Activated CD4-positive, alpha-beta T cell treated with anti-CD3 and anti-CD28 coated beads, Interleukin-2, amount 50 U/mL, for 48 hours (primary cell): Measurements from ENCODE around the gene KRTAP1-1.
"Not testable (repeated sequence)": the region's sequence is repeated elsewhere in the genome, so short reads cannot be mapped to it uniquely, and the experiment has no call there.

Source experiments
- DNase-seq, 2 experiments: peaks; one replicate each; pipeline ENCODE4 v3.0.0-alpha.2; 2020

KRTAP1-1 gene, protein sequence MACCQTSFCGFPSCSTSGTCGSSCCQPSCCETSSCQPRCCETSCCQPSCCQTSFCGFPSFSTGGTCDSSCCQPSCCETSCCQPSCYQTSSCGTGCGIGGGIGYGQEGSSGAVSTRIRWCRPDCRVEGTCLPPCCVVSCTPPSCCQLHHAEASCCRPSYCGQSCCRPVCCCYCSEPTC

DNA sequence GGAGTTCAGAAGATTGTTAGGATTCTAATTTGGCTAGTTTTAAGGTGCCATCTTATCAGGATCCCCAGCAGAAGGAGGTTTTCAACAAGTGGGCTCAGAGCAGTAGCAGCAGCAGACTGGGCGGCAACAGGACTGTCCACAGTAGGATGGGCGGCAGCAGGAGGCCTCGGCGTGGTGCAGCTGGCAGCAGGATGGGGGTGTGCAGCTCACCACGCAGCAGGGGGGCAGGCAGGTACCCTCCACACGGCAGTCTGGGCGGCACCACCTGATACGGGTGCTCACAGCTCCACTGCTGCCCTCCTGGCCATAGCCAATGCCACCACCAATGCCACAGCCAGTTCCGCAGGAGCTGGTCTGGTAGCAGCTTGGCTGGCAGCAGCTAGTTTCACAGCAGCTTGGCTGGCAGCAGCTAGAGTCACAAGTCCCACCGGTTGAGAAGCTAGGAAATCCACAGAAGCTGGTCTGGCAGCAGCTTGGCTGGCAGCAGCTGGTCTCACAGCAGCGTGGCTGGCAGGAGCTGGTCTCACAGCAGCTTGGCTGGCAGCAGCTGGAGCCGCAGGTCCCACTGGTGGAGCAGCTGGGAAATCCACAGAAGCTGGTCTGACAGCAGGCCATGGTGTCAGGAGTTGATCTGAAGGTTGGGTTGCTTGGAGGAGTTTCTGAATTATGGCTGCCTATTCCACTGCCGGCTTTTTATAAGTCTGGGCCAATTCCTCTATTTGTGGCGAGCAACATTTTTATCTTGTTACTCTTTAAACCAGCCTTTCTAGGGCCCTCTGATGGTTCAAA lies at the start of gene KRTAP1-1:
Gene KRTAP1-1 (minus strand): TSS at position 668 of the 789 bp plus-strand sequence. CDS start 53 bp downstream, at position 615.
- not testable (repeated sequence) for DNase-seq

DNA sequence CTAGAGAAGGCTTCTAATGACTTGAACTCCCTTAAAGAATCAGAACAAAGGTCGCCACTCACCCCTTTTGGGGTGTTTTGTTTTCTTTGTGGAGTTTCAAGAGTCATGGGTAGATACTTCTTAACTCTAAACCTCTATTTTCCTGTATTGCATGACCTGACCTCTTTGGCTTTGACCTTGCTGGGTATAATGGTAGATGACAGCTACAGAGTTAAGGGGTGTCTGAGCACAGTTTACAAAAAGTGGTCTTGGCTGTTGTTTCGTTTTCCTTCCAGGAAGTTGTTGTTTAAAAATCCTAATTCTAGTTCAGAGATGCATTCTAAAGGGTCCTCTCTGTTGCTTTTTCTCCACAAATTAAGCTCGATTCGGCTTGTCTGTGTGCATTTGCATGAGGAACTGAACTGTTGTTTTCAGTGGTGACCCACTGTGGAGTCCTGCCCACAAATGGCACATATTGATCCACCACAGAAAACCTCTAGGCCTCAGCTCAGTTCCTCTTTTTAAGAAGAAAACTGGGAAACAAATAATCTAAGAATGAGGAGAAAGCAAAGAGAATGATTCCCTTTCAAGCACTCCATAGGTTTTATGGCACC lies 47.6 kb upstream of the KRTAP1-1 start:
- not testable (repeated sequence) for DNase-seq

DNA sequence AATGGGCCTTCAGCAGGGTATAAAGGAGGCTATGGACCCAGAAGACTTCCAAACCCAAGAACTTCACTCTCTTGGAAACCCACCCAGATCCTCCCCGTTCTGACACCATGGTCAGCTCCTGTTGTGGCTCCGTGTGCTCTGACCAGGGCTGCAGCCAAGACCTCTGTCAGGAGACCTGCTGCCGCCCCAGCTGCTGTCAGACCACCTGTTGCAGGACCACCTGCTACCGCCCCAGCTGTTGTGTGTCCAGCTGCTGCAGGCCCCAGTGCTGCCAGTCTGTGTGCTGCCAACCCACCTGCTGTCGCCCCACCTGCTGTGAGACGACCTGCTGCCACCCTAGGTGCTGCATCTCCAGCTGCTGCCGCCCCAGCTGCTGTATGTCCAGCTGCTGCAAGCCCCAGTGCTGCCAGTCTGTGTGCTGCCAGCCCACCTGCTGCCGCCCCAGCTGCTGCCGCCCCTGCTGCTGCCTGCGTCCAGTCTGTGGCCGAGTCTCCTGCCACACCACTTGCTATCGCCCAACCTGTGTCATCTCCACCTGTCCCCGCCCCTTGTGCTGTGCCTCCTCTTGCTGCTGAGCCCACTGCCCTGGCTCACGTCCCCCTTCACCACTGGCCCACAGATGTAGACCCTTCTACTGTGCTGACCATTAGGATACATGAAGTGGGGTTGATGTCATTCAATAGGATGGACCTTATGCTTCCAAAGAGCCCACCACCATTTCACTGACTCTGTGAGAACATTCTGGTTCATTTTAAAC lies 43.0 kb upstream of the KRTAP1-1 start, which contains the start of gene KRTAP4-7:
Gene KRTAP4-7 (plus strand): TSS at position 51 of the 757 bp plus-strand sequence. CDS start 57 bp downstream, at position 108.
- not testable (repeated sequence) for DNase-seq

DNA sequence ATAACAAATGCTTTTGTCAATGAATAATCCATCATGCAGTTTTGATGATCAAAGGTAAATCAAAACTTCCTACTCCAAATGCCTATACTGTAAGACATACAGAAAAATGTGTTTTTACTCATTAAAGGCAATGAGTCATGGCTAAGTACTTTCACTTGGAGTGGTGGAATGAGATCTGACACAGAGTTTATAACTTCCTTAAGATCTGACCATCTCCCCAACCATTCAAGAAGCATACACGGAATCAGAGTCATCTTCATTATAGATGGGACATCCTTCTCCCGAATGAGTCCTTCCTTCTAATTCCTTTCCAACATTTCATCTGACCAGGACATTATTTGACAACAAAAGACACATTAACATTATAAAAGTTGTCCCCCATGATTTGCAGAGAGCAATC lies 42.2 kb upstream of the KRTAP1-1 start:
- not testable (repeated sequence) for DNase-seq

DNA sequence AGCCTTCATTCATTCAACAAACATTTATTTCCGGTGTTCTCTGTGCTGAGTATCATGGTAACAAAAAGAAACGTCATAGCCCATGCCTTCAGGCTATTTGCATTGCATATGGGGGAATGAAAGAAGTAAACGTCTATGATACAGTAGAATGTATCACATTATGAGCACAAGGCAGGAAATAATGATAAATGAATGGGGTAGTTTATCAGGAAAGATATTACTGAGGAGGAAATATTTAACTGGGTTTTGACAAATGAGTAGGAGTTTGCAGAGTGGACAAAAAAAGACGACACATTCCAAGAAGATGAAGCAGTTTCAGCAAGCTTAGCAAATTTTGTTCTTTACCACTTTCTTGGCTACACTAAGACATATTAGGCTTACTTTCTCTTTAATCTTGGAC lies 41.4 kb upstream of the KRTAP1-1 start:
- no peak for DNase-seq

DNA sequence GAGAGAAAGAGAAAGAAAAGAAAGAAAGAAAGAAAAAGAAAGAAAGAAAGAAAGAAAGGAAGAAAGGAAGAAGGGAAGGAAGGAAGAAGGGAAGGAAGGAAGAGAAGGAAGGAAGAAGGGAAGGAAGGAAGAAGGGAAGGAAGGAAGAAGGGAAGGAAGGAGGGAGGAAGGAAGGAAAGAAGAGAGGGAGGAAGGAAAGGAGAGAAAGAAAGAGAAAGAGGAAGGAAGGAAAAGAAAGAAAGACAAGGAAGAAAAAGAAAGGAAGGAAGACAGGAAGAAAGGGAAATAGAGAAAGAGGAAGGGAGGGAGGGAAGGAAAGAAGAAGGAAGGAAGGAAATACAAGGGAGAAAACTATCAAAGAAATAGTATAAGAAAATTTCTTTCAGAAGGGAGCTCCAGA lies 35.5 kb upstream of the KRTAP1-1 start:
- no peak for DNase-seq

DNA sequence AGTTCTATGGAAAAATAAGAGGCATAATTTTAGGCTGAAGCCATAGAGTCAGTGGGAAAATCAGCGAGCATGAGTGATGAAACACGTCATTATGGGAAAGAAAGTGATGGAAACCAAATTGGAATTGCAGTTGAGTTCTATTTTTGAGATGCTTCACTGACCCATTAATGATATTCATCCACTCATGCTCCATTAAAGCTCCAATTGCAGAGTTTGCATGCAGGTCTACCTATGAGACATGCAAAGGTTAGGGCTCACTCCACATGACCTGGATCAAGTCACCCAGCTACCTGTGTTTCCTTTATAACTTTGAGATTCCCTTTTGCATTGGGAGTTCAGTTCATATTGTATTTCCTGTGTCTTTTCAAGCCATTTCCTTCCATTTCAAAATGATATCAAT lies 32.4 kb upstream of the KRTAP1-1 start:
- no peak for DNase-seq

DNA sequence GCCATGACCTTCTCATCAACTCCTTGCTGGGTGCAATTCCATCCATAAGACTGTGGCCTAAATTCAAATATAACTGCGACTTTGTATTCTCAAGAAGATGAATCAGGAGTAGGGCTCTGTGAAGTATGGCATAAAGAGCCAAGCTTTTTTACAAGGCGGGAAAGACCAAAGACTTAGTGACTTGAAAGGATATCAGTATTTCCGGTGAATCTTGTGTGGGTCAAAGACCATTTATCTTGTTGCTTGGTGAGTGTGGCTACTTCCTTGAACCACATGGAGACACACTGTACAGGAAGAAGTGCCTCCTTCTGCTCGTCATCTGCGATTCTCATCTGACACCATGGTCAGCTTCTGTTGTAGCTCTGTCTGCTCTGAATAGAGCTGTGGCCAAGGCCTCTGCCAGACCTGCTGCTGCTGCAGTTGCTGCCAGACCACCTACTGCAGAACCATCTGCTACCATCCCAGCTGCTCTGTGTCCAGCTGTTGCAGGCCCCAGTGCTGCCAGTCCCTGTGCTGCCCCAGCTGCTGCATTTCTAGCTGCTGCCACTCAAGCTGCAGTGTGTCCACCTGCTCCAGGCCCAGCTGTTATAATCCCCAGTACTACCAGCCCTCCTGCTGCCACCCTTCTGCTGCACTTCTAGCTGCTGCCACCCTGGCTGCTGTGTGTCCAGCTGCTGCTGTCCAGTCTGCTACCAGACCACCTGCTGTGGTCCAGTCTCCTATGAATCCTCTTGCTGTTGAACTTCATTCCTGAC lies 30.5 kb upstream of the KRTAP1-1 start:
- DNase-seq, result no peak

DNA sequence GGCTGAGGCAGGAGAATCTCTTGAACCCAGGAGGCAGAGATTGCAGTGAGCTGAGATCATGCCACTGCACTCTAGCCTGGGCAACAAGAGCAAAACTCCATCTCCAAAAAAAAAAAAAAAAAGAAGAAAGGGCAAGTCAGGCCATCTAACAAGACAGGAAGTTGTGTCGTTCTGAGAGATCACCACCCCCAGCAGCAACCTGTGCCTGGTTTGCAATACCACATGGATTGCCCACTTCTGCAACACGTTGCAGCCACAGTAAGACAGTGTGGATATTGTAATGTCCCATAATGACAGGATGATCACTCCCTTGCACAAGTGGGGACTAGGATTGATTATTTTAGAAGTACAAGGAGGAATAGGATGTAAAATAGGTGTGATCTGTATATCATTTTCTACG lies 27.8 kb upstream of the KRTAP1-1 start:
- DNase-seq, result no peak

DNA sequence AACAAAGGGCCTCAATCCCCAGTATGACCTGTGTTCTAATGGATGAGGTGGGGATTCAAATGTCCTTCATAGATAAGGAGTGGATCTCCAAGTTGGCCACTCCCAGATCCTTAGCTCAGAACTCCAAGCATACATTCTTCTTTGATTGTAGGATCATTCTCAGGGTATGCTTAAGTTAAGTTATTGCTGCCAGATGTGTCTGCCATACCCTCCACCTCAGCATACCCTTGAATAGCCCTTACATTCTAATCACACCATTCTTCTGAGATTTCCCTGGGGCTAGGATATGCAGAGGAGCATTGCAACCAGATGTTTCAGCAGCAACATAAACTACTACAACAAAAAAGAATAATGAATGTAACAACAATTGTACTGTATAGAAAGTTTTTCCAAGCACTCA lies 26.0 kb upstream of the KRTAP1-1 start:
- no peak for DNase-seq

DNA sequence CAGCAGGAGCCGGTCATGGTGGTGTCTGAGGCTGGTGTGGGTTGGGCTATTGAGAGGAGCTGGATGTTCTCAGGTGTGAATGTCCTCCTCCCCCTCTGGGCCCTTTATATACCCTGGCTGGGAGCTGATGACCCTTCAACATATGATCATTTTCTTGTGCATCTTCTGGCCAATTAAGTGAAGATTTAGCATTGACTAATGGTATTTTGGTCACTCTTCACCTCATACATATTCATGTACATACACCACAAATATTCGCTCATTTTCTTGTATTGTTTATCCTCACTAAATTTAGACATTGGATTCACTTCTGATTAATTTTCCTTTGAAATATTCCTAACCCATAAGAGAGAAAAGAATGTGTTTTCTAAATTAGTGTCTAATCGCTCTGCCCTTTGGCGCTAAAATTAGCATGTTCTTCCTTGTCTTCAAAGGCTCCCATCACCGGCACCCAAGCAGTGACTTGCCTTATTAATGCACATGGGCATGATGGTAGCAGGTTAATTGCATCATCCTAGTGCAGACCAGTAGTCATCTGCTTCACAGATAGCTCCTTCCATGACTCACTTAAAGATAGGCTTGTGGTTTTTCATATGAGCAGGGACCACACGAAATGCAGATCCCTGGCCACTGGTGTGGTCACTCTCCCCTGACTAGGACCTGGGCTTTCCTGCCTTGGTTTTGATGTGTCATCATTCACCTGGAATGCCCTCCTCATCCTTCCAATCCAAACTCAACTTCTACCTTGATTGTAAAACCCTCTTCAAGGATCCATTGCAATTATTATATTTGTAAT lies 24.8 kb upstream of the KRTAP1-1 start, which contains the start of gene KRTAP2-4:
Gene KRTAP2-4 (minus strand): TSS at position 51 of the 796 bp plus-strand sequence. CDS start 34 bp downstream, at position 17.
- no peak for DNase-seq

DNA sequence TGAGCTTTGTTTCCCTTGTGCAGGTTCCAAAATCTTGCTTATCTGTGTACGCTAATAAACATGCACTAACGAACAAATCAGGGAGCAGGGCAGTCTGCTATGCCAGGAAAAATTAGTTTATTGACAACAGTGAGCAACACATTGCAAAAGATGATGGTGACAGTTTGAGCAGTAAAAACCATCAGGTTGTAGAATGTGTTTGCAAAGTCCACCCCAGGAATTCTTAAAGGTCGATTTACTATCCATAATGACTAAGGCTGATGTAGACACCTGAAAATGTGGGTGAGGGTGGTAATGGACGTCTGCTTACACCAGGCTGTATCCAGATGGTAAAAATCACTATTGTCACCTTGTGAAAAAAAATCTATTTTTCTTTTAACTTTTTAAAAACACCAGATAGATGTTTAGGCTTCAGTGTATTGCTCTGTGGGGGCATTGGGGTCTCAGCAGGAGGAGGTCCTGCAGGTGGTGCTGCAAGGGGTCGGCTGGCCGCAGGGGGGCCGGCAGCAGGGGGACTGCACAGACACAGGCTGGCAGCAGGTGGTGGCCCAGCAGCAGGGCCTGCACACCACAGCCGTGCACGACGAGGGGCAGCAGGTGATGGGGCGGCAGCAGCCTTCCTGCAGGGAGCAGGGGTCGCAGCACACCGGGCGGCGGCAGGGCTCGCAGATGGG lies 23.9 kb upstream of the KRTAP1-1 start:
- not testable (repeated sequence) for DNase-seq

DNA sequence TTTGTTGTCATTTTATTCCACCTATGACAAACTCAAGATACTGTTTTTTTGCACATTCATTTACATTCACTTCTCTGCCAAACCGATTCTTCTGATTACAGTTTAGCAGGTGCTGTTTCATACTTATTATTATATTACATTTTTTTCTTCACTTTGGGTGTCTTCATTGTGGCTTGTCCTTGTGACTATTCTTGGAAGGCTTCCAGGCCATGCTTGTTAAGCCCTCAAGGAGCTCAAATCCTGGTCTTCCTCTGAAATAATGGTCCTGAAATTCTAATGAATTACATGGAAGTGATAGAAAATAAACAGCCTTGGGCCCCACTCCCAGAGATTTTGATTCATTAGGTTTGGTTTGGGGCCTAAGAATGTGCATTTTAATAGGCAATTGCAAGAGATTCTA lies 23.1 kb upstream of the KRTAP1-1 start:
- DNase-seq, result no peak

DNA sequence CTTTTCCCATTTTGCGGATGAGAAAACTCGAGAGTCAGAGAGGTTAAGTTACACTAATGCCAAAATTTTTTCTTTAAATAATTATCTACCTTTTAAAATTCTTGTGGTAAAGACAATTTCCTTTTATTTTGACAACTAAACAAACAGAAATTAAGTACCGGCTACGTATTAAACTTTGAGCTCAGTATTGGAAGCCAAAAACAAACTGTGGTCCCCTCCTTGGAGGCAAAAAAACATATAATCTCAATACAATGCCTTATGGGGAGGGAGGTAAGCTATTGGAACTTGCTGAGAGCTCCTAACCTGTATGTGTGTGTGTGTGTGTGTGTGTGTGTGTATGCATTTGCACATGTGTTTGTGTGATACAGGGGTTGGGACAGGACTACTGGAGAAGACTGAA lies 22.2 kb upstream of the KRTAP1-1 start:
- no peak for DNase-seq

DNA sequence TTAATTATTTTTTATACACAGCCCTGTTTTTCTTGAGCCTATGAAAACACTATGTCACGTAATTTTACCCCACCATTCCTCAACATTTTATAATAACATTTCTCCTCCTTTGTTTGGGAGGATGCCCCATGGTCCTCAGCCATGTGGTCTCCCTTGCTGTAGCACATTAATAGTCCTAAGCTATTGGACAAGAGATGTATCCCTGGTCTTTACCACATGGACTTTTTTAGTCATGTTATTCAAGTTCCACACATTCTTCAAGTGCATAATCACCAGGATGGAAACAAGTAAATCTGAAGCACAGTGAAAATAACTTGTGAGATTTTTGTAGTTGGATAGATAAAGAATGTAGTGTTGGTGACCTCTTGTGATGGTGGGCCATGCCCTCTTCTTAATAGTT lies 20.7 kb upstream of the KRTAP1-1 start:
- DNase-seq, result no peak

DNA sequence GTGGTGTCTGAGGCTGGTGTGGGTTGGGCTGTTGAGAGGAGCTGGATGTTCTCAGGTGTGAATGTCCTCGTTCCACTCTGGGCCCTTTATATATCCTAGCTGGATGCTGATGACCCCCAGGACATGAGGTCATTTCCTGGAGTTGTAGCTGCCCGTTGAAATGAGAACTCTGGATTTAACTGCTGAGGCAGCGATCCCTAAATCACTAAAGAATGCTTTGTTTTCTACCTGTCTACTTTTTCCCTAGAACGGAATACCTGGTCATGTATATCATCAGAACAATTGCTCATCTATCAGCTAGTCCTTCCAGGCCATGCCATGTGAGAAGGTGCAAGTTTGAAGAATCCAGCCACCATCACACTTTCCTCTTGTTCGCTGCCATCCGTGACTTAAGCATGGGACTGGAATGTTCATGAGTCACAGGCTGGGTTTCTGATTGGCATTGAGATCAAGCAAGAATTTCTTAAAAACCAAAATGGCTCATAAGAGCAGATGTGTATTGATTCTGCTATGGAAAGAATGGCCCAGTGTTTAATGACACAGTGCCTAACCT lies 18.9 kb upstream of the KRTAP1-1 start, which contains the start of gene KRTAP2-3:
Gene KRTAP2-3 (minus strand): TSS at position 63 of the 553 bp plus-strand sequence. CDS start 64 bp downstream, outside the sequence.
- no peak for DNase-seq

DNA sequence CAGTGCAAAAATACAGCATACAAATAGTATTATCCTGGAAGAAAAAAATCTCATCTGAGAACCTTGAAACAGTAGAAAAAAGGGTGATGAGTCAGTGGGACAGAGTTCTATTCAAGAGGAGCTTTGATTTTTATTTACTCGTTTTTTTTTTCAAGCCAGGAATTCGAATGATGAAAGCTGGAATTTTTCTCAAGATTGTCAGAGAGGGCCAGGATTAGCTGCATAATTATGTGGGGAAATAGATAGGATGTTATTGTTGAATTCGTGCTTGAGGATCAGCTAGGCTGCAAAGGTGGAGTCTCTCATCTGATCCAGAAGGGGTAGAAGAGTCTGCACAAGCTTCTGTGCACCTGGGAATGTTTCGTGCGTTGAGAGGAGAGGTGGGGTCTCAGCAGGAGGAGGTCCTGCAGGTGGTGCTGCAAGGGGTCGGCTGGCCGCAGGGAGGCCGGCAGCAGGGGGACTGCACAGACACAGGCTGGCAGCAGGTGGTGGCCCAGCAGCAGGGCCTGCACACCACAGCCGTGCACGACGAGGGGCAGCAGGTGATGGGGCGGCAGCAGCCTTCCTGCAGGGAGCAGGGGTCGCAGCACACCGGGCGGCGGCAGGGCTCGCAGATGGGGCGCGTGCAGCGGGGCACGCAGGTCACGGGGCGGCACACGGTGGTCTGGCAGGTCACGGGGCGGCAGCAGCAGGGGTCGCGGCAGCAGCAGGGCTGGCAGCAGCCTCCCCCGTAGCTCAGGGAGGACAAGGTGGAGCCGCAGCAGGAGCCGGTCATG lies 18.2 kb upstream of the KRTAP1-1 start:
- not testable (repeated sequence) for DNase-seq

DNA sequence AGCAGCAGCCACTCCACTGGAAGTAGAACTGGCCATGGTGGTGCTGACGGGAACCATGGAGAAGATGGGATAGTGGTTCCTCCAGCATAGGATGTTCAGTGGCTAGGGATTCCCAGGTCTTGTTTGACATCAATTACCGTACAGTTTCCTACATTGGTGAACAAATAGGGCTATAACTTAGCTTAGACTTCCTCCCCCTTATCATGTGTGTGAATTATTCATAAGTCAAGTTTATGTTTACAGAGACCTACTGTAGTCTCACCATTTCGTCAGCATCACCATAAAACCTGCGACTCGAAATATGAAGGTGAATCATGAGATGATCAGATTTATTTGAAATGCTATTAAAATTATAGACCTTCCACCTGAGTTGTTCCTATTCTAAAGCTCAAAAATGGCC lies 17.5 kb upstream of the KRTAP1-1 start:
- no peak for DNase-seq

DNA sequence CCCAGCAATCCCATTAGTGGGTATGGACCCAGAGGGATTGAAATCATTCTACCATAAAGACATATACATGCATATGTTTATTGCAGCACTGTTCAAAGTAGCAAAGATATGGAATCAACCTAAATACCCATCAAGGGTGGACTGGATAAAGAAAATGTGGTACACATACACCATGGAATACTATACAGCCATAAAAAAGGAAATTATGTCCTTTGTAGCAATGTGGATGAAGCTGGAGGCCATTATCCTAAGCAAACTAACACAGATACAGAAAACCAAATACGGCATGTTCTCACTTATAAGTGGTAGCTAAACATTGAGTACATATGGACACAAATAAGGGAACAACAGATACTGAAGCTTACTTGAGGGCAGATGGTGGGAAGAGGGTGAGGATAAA lies 16.3 kb upstream of the KRTAP1-1 start:
- DNase-seq, result no peak

DNA sequence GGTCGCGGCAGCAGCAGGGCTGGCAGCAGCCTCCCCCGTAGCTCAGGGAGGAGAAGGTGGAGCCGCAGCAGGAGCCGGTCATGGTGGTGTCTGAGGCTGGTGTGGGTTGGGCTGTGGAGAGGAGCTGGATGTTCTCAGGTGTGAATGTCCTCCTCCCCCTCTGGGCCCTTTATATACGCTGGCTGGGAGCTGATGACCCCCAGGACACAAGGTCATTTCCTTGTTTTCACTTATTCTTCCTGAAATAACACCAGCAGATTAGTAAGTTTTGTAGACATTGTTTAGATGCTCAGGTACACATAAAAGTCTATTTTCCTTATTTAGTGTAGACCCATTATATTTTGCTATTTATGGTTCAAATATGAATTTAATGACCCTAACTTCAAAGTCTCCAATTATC lies 13.9 kb upstream of the KRTAP1-1 start, which contains the start of gene KRTAP2-2:
Gene KRTAP2-2 (minus strand): TSS at position 101 of the 400 bp plus-strand sequence. CDS start 19 bp downstream, at position 82.
- not testable (repeated sequence) for DNase-seq
